CD4-positive, alpha-beta T cell treated with Interleukin-6 at 100 ng/mL for 8 hours (primary cell): ENCODE results near the gene ABCB4.

Experiments
- DNase-seq: peaks from one replicate; pipeline ENCODE4 v3.0.0-alpha.2; 2020; ENCODE audit warnings: mixed read lengths, low spot score

ABCB4 gene

GRCh38 chr7:87475359-87476178 is at the start of gene ABCB4:
ABCB4 (minus strand) TSS chr7:87475680; CDS start chr7:87475465, 215 bp downstream.
- no peak for DNase-seq

GRCh38 chr7:87518735-87519134 is 43.3 kb upstream of the ABCB4 start:
- DNase-seq = no peak

GRCh38 chr7:87517891-87518290 is 42.4 kb upstream of the ABCB4 start:
- no peak for DNase-seq

- DNase-seq = no peak
These were observed 41.8 kb upstream of the ABCB4 start for GRCh38 chr7:87517136-87517815.

- DNase-seq = no peak
These were observed 38.4 kb upstream of the ABCB4 start for GRCh38 chr7:87513735-87514335.

GRCh38 chr7:87512906-87513305 is 37.4 kb upstream of the ABCB4 start:
- no peak for DNase-seq

GRCh38 chr7:87511510-87511909 is 36.0 kb upstream of the ABCB4 start:
- no peak for DNase-seq

- DNase-seq = no peak
These were observed 35.0 kb upstream of the ABCB4 start for GRCh38 chr7:87510411-87510875.

- no peak for DNase-seq
These were observed 32.0 kb upstream of the ABCB4 start for GRCh38 chr7:87507446-87507845.

- DNase-seq = no peak
These were observed 31.0 kb upstream of the ABCB4 start for GRCh38 chr7:87506246-87507180.

- no peak for DNase-seq
These were observed 30.2 kb upstream of the ABCB4 start for GRCh38 chr7:87505557-87506245.

GRCh38 chr7:87505122-87505521 is 29.6 kb upstream of the ABCB4 start:
- no peak for DNase-seq

- no peak for DNase-seq
These were observed 24.0 kb upstream of the ABCB4 start for GRCh38 chr7:87499494-87499893.

GRCh38 chr7:87498893-87499292 is 23.4 kb upstream of the ABCB4 start:
- DNase-seq = no peak

- DNase-seq = no peak
These were observed 22.0 kb upstream of the ABCB4 start for GRCh38 chr7:87497482-87497881.

- DNase-seq = no peak
These were observed 19.9 kb upstream of the ABCB4 start for GRCh38 chr7:87495366-87495765.

GRCh38 chr7:87494454-87494853 is 19.0 kb upstream of the ABCB4 start:
- no peak for DNase-seq

GRCh38 chr7:87483131-87483530 is 7.7 kb upstream of the ABCB4 start:
- no peak for DNase-seq

GRCh38 chr7:87482115-87482514 is 6.6 kb upstream of the ABCB4 start:
- DNase-seq = no peak

GRCh38 chr7:87480386-87480785 is 4.9 kb upstream of the ABCB4 start:
- no peak for DNase-seq

GRCh38 chr7:87479951-87480350 is 4.5 kb upstream of the ABCB4 start:
- no peak for DNase-seq
